Activated T-cell treated with anti-CD3 and anti-CD28 coated beads for 24 hours (primary cell): ENCODE results near the gene NALCN.

Experiments
- DNase-seq: peaks from one replicate; pipeline ENCODE4 v3.0.0-alpha.2; 2020; ENCODE audit warnings: low read depth

Gene NALCN

GRCh38 chr13:101416181-101417042, at the start of gene NALCN:
Gene NALCN (minus strand): TSS chr13:101416508. CDS start chr13:101399126, 17,382 bp downstream.
- no peak for DNase-seq

GRCh38 chr13:101465877-101466276, 49.6 kb upstream of the NALCN start:
- DNase-seq, result no peak

- DNase-seq, result no peak
Measured at GRCh38 chr13:101457176-101457575, 40.9 kb upstream of the NALCN start.

- no peak for DNase-seq
Measured at GRCh38 chr13:101455863-101456262, 39.6 kb upstream of the NALCN start.

GRCh38 chr13:101454767-101455166, 38.5 kb upstream of the NALCN start:
- DNase-seq, result no peak

GRCh38 chr13:101453784-101454201, 37.5 kb upstream of the NALCN start:
- no peak for DNase-seq

- no peak for DNase-seq
Measured at GRCh38 chr13:101452519-101453485, 36.5 kb upstream of the NALCN start, which contains the start of gene ITGBL1. Gene ITGBL1 (plus strand): TSS chr13:101452675. CDS start chr13:101452834, 159 bp downstream.

GRCh38 chr13:101451641-101452040, 35.3 kb upstream of the NALCN start:
- no peak for DNase-seq

- DNase-seq, result no peak
Measured at GRCh38 chr13:101450749-101451130, 34.4 kb upstream of the NALCN start.

- DNase-seq, result no peak
Measured at GRCh38 chr13:101449790-101450748, 33.8 kb upstream of the NALCN start.

- no peak for DNase-seq
Measured at GRCh38 chr13:101447852-101448251, 31.5 kb upstream of the NALCN start.

- DNase-seq, result no peak
Measured at GRCh38 chr13:101434486-101434885, 18.2 kb upstream of the NALCN start.

- no peak for DNase-seq
Measured at GRCh38 chr13:101433895-101434294, 17.6 kb upstream of the NALCN start.

- DNase-seq, result no peak
Measured at GRCh38 chr13:101429733-101430132, 13.4 kb upstream of the NALCN start.

GRCh38 chr13:101425623-101426022, 9.3 kb upstream of the NALCN start:
- DNase-seq, result no peak

- DNase-seq, result no peak
Measured at GRCh38 chr13:101425156-101425471, 8.8 kb upstream of the NALCN start.

- DNase-seq, result no peak
Measured at GRCh38 chr13:101424381-101425155, 8.3 kb upstream of the NALCN start.

- no peak for DNase-seq
Measured at GRCh38 chr13:101423872-101424271, 7.6 kb upstream of the NALCN start.

GRCh38 chr13:101417501-101417900, 1.2 kb upstream of the NALCN start:
- DNase-seq, result no peak

GRCh38 chr13:101417043-101417406, 717 bp upstream of the NALCN start:
- DNase-seq, result no peak
